Stomach (tissue), 4 donors: ENCODE data around the gene NOBOX.
"Not testable (repeated sequence)": the region's sequence is repeated elsewhere in the genome, so short reads cannot be mapped to it uniquely, and the experiment has no call there.

Experiments
- EP300 ChIP-seq: sonication (generic); formaldehyde crosslinking; IDR thresholded peaks from one replicate; pipeline ENCODE4 v1.6.1; 2017; ENCODE audit warnings: antibody characterized with exemption
- POLR2A ChIP-seq, 4 donors: fragments of 450-650 bp; IDR thresholded peaks; one replicate each; pipeline ENCODE4 v1.6.1; 2016; ENCODE audit warnings: antibody characterized with exemption in 4 of 4, control low read depth in 2 of 4, mild to moderate bottlenecking in 1 of 4, moderate library complexity in 1 of 4
- POLR2AphosphoS5 ChIP-seq, 3 donors: sonication (generic); formaldehyde crosslinking; IDR thresholded peaks; one replicate each; pipeline ENCODE4 v1.6.1; 2016; ENCODE audit warnings: antibody characterized with exemption in 3 of 3
- TF ChIP-seq, protein P1 (sequence below), 7 experiments: fragments of 450-650 bp in 4 of 7; fragments of 200-600 bp in 3 of 7; sonication (generic) in 3 of 7; IDR thresholded peaks; one replicate each; pipeline ENCODE4 v1.5.1; 2016 to 2019; ENCODE audit warnings: antibody characterized with exemption in 7 of 7, control low read depth in 2 of 7, mild to moderate bottlenecking in 1 of 7

GRCh38 chr7:144356185-144356584 lies 47.3 kb downstream of the NOBOX start:
- TF ChIP-seq, protein P1, sequence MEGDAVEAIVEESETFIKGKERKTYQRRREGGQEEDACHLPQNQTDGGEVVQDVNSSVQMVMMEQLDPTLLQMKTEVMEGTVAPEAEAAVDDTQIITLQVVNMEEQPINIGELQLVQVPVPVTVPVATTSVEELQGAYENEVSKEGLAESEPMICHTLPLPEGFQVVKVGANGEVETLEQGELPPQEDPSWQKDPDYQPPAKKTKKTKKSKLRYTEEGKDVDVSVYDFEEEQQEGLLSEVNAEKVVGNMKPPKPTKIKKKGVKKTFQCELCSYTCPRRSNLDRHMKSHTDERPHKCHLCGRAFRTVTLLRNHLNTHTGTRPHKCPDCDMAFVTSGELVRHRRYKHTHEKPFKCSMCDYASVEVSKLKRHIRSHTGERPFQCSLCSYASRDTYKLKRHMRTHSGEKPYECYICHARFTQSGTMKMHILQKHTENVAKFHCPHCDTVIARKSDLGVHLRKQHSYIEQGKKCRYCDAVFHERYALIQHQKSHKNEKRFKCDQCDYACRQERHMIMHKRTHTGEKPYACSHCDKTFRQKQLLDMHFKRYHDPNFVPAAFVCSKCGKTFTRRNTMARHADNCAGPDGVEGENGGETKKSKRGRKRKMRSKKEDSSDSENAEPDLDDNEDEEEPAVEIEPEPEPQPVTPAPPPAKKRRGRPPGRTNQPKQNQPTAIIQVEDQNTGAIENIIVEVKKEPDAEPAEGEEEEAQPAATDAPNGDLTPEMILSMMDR (IDR thresholded peaks at IDR 0.05): not testable (repeated sequence)
- TF ChIP-seq POLR2A (IDR thresholded peaks at IDR 0.05); POLR2AphosphoS5 (IDR thresholded peaks at IDR 0.05); EP300: not testable (repeated sequence)
